Measurements from ENCODE around the gene CRX. TPM values are rescaled to one million over a fixed set of nuclear protein-coding genes. Genes with fewer than 3 reads are reported as not detected.
"Not testable (repeated sequence)": the region's sequence is repeated elsewhere in the genome, so short reads cannot be mapped to it uniquely, and the experiment has no call there.

The CRX gene
- total and polyA plus RNA-seq, 5 donors from 2014 or later: not detected

DNA sequence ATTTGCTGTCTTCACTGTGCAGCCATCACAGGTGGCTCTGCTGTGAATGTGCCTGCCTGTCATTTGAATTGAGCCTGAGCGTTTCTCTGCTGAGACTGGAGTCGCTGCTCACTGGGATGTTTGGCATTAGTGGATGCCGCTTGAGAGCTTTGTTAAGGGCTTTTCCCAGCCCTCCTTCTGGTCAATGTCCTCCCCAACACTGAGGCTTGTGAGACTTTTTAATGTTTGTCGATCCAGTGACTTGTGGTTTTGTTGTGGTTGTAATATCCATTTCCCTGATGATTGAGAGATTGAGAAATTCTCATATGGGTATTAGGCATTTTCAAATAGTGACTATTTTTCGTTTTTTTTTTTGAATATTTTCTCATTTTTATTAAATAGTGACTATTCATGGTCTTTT lies 39.9 kb downstream of the CRX start:
- Mint-ChIP-seq H3K4me1 (peaks cover 0 to 2% (median 1%) of the 10 kb centered on the region in 4 donors), H3K27me3 (peaks cover 4% of the 10 kb centered on the region), H3K36me3 (peaks cover 4% of the 10 kb centered on the region), H3K27ac (no peak overlapping the region), H3K9me3 (peaks cover 0 to 3% (median 0%) of the 10 kb centered on the region in 7 donors), H3K4me3 (peak overlapping the region in 1 of 4 donors; percentile 27)
- Histone ChIP-seq H3K4me1 (ENCODE audit: control insufficient read depth, insufficient read depth, low read length, poor library complexity, severe bottlenecking) (no peaks in the 10 kb centered on the region), H3K9me3 (ENCODE audit: control insufficient read depth in 2 of 2, low read length in 2 of 2) (no peaks in the 10 kb centered on the region), H3K27ac (ENCODE audit: insufficient read depth, low read length, poor library complexity, severe bottlenecking) (no peak overlapping the region), H3K4me3 (ENCODE audit: low read depth, low read length) (no peak overlapping the region), H3K36me3 (ENCODE audit: control insufficient read depth, insufficient read depth, low read length) (no peaks in the 10 kb centered on the region), H3K27me3 (ENCODE audit: control insufficient read depth, insufficient read depth, low read length) (no peaks in the 10 kb centered on the region)
- ATAC-seq (ENCODE audit: low read depth in 2 of 2) (no peak), DNase-seq (no peak)

GRCh38 chr19:47863514-47863936 lies 41.8 kb downstream of the CRX start:
- Histone ChIP-seq H3K27ac (ENCODE audit: insufficient read depth, low read length, poor library complexity, severe bottlenecking) (no peak overlapping the region), H3K9me3 (ENCODE audit: control insufficient read depth in 2 of 2, low read length in 2 of 2) (no peaks in the 10 kb centered on the region), H3K4me3 (ENCODE audit: low read depth, low read length) (no peak overlapping the region), H3K4me1 (ENCODE audit: control insufficient read depth, insufficient read depth, low read length, poor library complexity, severe bottlenecking) (no peaks in the 10 kb centered on the region), H3K27me3 (ENCODE audit: control insufficient read depth, insufficient read depth, low read length) (no peaks in the 10 kb centered on the region), H3K36me3 (ENCODE audit: control insufficient read depth, insufficient read depth, low read length) (no peaks in the 10 kb centered on the region)
- Mint-ChIP-seq H3K4me3 (peak overlapping the region in 2 of 4 donors; percentile 21 to 71), H3K27ac (peak overlapping the region in 1 of 3 donors; percentile 36), H3K36me3 (peaks cover 4% of the 10 kb centered on the region), H3K27me3 (peaks cover under 1% of the 10 kb centered on the region), H3K4me1 (peaks cover 0 to 2% (median 1%) of the 10 kb centered on the region in 4 donors), H3K9me3 (peaks cover 0 to 3% (median 0%) of the 10 kb centered on the region in 7 donors)
- ATAC-seq (ENCODE audit: low read depth in 2 of 2) (peak; percentile 74 to 85), DNase-seq (peak; percentile 56 to 71 (median 67))

DNA sequence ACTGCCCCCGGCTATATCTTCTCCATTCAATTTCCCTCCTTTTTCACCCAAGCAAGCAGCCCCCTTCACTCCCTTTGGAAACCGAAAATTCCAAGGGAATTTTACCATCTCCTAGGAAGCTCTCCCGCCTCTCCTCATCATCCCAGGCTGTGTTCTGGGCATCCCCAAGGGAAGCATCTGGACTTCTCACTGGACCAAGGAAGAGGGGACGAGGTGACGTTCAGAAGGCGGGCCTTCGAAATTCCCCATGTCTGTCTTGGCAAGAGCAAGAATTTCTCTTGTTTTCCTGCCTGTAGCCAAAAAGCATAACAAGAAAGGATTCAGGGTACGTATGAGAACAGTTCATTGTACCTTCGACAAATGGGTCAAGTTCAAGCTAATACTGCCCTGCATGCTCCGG lies 43.4 kb downstream of the CRX start:
- H3K9me3 Mint-ChIP-seq: peaks cover 0 to 3% (median 0%) of the 10 kb centered on the region in 7 donors
- H3K4me3 Mint-ChIP-seq: no peak overlapping the region
- Histone ChIP-seq H3K27ac (ENCODE audit: insufficient read depth, low read length, poor library complexity, severe bottlenecking) (no peak overlapping the region), H3K27me3 (ENCODE audit: control insufficient read depth, insufficient read depth, low read length) (no peaks in the 10 kb centered on the region), H3K36me3 (ENCODE audit: control insufficient read depth, insufficient read depth, low read length) (no peaks in the 10 kb centered on the region), H3K9me3 (ENCODE audit: control insufficient read depth in 2 of 2, low read length in 2 of 2) (no peaks in the 10 kb centered on the region), H3K4me3 (ENCODE audit: low read depth, low read length) (no peak overlapping the region), H3K4me1 (ENCODE audit: control insufficient read depth, insufficient read depth, low read length, poor library complexity, severe bottlenecking) (no peaks in the 10 kb centered on the region)
- no peak for DNase-seq
- H3K27me3 Mint-ChIP-seq: no peaks in the 10 kb centered on the region
- ATAC-seq (ENCODE audit: low read depth in 2 of 2): no peak
- H3K4me1 Mint-ChIP-seq: peaks cover 0 to 6% (median 4%) of the 10 kb centered on the region in 4 donors
- H3K27ac Mint-ChIP-seq: no peak overlapping the region
- H3K36me3 Mint-ChIP-seq: peaks cover 4% of the 10 kb centered on the region

DNA sequence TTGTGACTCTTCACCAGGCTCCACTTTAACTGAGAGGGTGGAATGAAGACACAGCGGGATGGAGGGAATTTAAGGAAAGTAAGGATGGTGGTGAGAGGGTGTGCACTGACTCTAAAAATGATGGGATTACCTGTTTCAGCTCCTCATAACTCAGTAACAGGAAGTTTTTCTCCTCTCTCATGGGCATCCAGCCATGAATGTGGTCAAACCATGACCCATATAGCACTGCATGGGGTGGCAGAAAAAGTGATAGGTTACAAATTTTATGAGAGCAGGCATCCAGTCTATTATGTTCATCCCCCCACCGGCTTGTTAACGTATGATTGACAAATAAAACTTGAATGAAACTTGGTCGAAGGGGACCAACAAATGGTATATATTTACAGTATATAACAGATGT lies 57.2 kb downstream of the CRX start:
- peaks cover 0 to 4% (median 0%) of the 10 kb centered on the region in 7 donors for H3K9me3 Mint-ChIP-seq
- no peak for DNase-seq
- Histone ChIP-seq H3K27me3 (ENCODE audit: control insufficient read depth, insufficient read depth, low read length) (no peaks in the 10 kb centered on the region), H3K4me1 (ENCODE audit: control insufficient read depth, insufficient read depth, low read length, poor library complexity, severe bottlenecking) (no peaks in the 10 kb centered on the region), H3K27ac (ENCODE audit: insufficient read depth, low read length, poor library complexity, severe bottlenecking) (no peak overlapping the region), H3K4me3 (ENCODE audit: low read depth, low read length) (no peak overlapping the region), H3K36me3 (ENCODE audit: control insufficient read depth, insufficient read depth, low read length) (no peaks in the 10 kb centered on the region), H3K9me3 (ENCODE audit: control insufficient read depth in 2 of 2, low read length in 2 of 2) (no peaks in the 10 kb centered on the region)
- no peak overlapping the region for H3K4me3 Mint-ChIP-seq
- no peaks in the 10 kb centered on the region for H3K4me1 Mint-ChIP-seq
- H3K27ac Mint-ChIP-seq: no peak overlapping the region
- H3K27me3 Mint-ChIP-seq: peaks cover 4% of the 10 kb centered on the region
- H3K36me3 Mint-ChIP-seq: peaks cover 3% of the 10 kb centered on the region
- no peak for ATAC-seq (ENCODE audit: low read depth in 2 of 2)

- not testable (repeated sequence) for H3K9me3 Mint-ChIP-seq; H3K27ac ChIP-seq (ENCODE audit: insufficient read depth, low read length, poor library complexity, severe bottlenecking); H3K4me1 Mint-ChIP-seq; DNase-seq; H3K36me3 Mint-ChIP-seq; H3K27me3 Mint-ChIP-seq; H3K4me3 ChIP-seq (ENCODE audit: low read depth, low read length); H3K4me3 Mint-ChIP-seq; H3K9me3 ChIP-seq (ENCODE audit: control insufficient read depth in 2 of 2, low read length in 2 of 2); H3K36me3 ChIP-seq (ENCODE audit: control insufficient read depth, insufficient read depth, low read length); ATAC-seq (ENCODE audit: low read depth in 2 of 2); H3K27me3 ChIP-seq (ENCODE audit: control insufficient read depth, insufficient read depth, low read length); H3K4me1 ChIP-seq (ENCODE audit: control insufficient read depth, insufficient read depth, low read length, poor library complexity, severe bottlenecking); H3K27ac Mint-ChIP-seq
These were observed 57.6 kb downstream of the CRX start for GRCh38 chr19:47879385-47879784.

DNA sequence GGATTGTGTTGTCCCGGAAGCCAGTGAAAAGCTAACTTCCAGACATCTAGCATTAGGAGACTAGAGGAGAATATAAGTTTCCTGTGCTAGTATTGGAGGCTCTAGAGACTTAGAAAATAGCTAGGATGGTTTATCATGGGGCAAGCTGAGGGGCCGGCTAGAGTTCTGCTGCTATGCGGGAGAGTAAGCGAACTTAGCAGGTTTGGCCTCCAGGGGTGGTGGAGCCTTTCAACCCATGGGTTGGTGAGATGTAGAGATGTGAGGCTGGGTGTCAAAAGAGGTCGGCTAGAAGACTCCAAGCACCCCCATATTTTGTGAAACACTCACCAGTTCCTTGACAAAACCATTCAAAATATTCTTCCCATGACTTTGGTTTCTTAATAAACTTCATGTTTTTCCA lies 60.0 kb downstream of the CRX start:
- H3K27ac ChIP-seq (ENCODE audit: insufficient read depth, low read length, poor library complexity, severe bottlenecking): no peak overlapping the region
- no peak overlapping the region for H3K27ac Mint-ChIP-seq
- peaks cover 0 to 4% (median 0%) of the 10 kb centered on the region in 7 donors for H3K9me3 Mint-ChIP-seq
- H3K4me1 ChIP-seq (ENCODE audit: control insufficient read depth, insufficient read depth, low read length, poor library complexity, severe bottlenecking): no peaks in the 10 kb centered on the region
- H3K4me3 ChIP-seq (ENCODE audit: low read depth, low read length): no peak overlapping the region
- H3K4me1 Mint-ChIP-seq: no peaks in the 10 kb centered on the region
- no peaks in the 10 kb centered on the region for H3K27me3 Mint-ChIP-seq
- H3K36me3 Mint-ChIP-seq: peaks cover 3% of the 10 kb centered on the region
- no peaks in the 10 kb centered on the region for H3K36me3 ChIP-seq (ENCODE audit: control insufficient read depth, insufficient read depth, low read length)
- no peak for ATAC-seq (ENCODE audit: low read depth in 2 of 2)
- H3K9me3 ChIP-seq (ENCODE audit: control insufficient read depth in 2 of 2, low read length in 2 of 2): no peaks in the 10 kb centered on the region
- H3K27me3 ChIP-seq (ENCODE audit: control insufficient read depth, insufficient read depth, low read length): no peaks in the 10 kb centered on the region
- no peak overlapping the region for H3K4me3 Mint-ChIP-seq
- no peak for DNase-seq

DNA sequence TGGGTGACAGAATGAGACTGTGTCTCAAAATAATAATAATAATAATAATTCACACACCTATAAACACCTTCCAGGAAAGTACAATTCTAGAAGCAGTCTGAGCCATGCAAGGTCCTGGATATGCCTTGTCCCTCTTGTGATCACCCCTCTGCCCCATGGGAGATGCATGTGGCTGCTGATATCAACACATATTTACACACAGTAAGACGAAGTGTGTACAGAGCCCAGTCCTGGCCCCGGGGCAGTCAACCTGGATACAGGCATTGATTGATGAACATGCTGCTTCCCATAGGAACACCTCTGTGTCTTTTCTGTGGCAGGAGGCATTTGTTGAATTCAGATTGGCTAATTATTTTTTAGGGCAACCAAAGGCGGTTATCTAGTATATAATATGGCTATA lies 61.2 kb downstream of the CRX start:
- ATAC-seq (ENCODE audit: low read depth in 2 of 2): no peak
- H3K4me1 ChIP-seq (ENCODE audit: control insufficient read depth, insufficient read depth, low read length, poor library complexity, severe bottlenecking): no peaks in the 10 kb centered on the region
- no peak overlapping the region for H3K27ac Mint-ChIP-seq

DNA sequence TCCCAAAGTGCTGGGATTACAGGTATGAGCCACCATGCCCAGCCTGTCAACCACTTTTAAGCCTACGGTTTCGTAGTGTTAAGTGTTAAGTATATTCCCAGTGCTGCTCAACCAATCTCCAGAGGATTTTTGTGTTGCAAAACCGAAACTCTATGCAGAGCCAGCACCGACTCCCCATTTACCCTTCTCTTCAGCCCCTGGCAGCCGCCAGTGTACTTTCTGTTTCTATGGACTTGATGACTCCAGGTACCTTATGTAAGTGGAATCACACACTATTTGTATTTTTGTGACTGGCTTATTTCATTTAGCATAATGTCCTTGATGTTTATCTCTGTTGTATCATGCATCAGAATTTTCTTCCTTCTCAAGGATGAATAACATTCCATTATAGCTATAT lies 63.3 kb downstream of the CRX start:
- ATAC-seq (ENCODE audit: low read depth in 2 of 2) (no peak), DNase-seq (no peak)
- Histone ChIP-seq H3K27me3 (ENCODE audit: control insufficient read depth, insufficient read depth, low read length) (no peaks in the 10 kb centered on the region), H3K4me1 (ENCODE audit: control insufficient read depth, insufficient read depth, low read length, poor library complexity, severe bottlenecking) (no peaks in the 10 kb centered on the region), H3K9me3 (ENCODE audit: control insufficient read depth in 2 of 2, low read length in 2 of 2) (no peaks in the 10 kb centered on the region), H3K36me3 (ENCODE audit: control insufficient read depth, insufficient read depth, low read length) (no peaks in the 10 kb centered on the region), H3K27ac (ENCODE audit: insufficient read depth, low read length, poor library complexity, severe bottlenecking) (no peak overlapping the region), H3K4me3 (ENCODE audit: low read depth, low read length) (no peak overlapping the region)
- Mint-ChIP-seq H3K9me3 (no peaks in the 10 kb centered on the region), H3K4me3 (no peak overlapping the region), H3K4me1 (no peaks in the 10 kb centered on the region), H3K27me3 (no peaks in the 10 kb centered on the region), H3K27ac (no peak overlapping the region), H3K36me3 (no peaks in the 10 kb centered on the region)

More for the DNA sequence above, 61.2 kb downstream of the CRX start:
- Histone ChIP-seq H3K4me3 (ENCODE audit: low read depth, low read length) (no peak overlapping the region), H3K27ac (ENCODE audit: insufficient read depth, low read length, poor library complexity, severe bottlenecking) (no peak overlapping the region), H3K27me3 (ENCODE audit: control insufficient read depth, insufficient read depth, low read length) (no peaks in the 10 kb centered on the region), H3K36me3 (ENCODE audit: control insufficient read depth, insufficient read depth, low read length) (no peaks in the 10 kb centered on the region), H3K9me3 (ENCODE audit: control insufficient read depth in 2 of 2, low read length in 2 of 2) (no peaks in the 10 kb centered on the region)
- Mint-ChIP-seq H3K4me1 (no peaks in the 10 kb centered on the region), H3K27me3 (no peaks in the 10 kb centered on the region), H3K4me3 (no peak overlapping the region), H3K36me3 (peaks cover 3% of the 10 kb centered on the region), H3K9me3 (peaks cover 0 to 4% (median 0%) of the 10 kb centered on the region in 7 donors)
- DNase-seq: no peak

All from CD4-positive, CD25-positive, alpha-beta regulatory T cell (primary cell).